ENCODE data around the gene TPPP2.

- TF ChIP-seq CTCF (conservative IDR thresholded peaks at IDR 0.05; ENCODE audit: low read depth, low read length), result no peak
- TF ChIP-seq EZH2 (IDR thresholded peaks at IDR 0.05; ENCODE audit: borderline replicate concordance, low read depth, low read length, poor library complexity, severe bottlenecking), result no peak
These were observed 3.1 kb upstream of the TPPP2 start for GRCh38 chr14:21026988-21027315.
